MM.1S (cell line): ENCODE data around the gene KCNN1.

ENCODE experiments used
- CTCF ChIP-seq: fragments of 300-600 bp; sonication (generic); IDR thresholded peaks from 2 replicates; pipeline ENCODE4 v1.5.1; 2016; ENCODE audit warnings: antibody characterized with exemption, low read length, mixed read lengths
- EZH2 ChIP-seq: fragments of 300-600 bp; sonication (generic); optimal IDR thresholded peaks from 2 replicates; pipeline ENCODE3; 2017; ENCODE audit warnings: low read depth, mild to moderate bottlenecking, antibody characterized with exemption, low read length, mixed read lengths

- no peak for TF ChIP-seq CTCF
- no peak for TF ChIP-seq EZH2
Observed at GRCh38 chr19:17926044-17926443, 40.9 kb upstream of the KCNN1 start.
